GM20000 (cell line): ENCODE results near the gene HES5.

Experiments
- DNase-seq: peaks from one replicate; pipeline ENCODE4 v3.0.0; 2012; ENCODE audit warnings: low spot score
- TF ChIP-seq, protein P1 (sequence below): IDR thresholded peaks from 2 replicates; pipeline ENCODE4 v1.5.1; 2012; ENCODE audit warnings: mild to moderate bottlenecking, control low read depth; ENCODE audit errors: extremely low read depth, missing control alignments

HES5 gene

GRCh38 chr1:2558861-2559260, 28.8 kb upstream of the HES5 start:
- no peak for DNase-seq
- TF ChIP-seq, protein P1, sequence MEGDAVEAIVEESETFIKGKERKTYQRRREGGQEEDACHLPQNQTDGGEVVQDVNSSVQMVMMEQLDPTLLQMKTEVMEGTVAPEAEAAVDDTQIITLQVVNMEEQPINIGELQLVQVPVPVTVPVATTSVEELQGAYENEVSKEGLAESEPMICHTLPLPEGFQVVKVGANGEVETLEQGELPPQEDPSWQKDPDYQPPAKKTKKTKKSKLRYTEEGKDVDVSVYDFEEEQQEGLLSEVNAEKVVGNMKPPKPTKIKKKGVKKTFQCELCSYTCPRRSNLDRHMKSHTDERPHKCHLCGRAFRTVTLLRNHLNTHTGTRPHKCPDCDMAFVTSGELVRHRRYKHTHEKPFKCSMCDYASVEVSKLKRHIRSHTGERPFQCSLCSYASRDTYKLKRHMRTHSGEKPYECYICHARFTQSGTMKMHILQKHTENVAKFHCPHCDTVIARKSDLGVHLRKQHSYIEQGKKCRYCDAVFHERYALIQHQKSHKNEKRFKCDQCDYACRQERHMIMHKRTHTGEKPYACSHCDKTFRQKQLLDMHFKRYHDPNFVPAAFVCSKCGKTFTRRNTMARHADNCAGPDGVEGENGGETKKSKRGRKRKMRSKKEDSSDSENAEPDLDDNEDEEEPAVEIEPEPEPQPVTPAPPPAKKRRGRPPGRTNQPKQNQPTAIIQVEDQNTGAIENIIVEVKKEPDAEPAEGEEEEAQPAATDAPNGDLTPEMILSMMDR, result no peak

DNA sequence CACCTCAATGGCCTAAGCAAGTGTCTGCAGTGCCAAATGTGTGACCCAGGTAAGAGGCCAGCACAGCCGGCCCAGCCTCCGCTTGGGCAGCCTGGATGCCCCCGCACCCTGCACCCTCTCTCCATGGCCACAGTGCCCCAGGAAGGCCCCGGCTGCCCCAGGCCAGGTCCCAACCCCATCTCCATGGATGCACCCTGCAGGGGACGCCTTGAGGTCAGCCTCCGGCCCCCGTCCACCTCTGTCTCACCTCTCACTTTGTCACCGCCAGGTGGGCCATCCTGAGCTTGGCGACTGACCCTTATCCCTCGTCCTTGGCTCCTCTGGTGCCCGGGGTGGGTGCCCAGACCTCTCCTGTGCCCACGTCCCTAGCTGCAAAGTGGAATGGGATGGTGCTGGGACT, 28.4 kb upstream of the HES5 start:
- TF ChIP-seq, protein P1, result no peak
- no peak for DNase-seq

DNA sequence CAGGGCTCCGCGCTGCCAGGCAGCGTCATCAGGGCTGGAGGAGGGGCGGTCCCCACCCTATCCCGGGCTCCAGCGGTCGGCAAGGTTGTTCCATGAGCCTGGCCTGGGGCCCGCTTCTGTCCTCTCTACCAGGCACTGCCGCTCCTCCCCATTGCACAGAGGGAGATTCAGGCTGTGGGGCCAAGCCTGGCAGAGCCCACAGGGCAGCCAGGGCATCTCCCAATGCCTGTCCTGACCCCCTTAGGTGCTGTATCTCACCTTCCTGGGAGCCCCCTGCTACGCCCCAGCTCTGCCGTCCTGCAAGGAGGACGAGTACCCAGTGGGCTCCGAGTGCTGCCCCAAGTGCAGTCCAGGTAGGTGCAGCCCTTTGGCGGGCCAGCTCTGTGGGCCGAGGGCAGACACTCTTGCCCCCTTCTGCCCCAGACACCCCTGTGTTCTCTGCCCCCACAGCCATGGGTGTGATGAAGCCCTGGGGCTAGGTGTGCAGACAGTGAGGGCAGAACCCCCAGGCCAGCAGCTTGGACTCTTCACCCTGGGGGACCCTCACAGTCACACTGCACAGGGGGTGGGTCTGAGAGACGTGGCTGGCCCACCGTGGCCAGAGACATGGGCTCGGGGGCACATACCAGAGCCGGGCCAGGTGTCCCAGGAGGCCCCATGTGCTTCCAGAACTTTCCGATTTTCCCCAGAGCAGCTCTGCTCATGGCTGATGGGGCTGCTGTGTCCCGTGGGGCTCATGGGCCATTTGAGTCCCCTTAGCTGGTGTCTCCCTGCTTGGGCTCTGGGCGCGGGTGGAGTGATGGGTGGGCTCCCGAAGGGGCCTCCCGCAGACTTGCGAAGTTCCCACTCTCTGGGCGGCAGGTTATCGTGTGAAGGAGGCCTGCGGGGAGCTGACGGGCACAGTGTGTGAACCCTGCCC, 27.7 kb upstream of the HES5 start:
- TF ChIP-seq, protein P1, result no peak
- DNase-seq, result no peak

GRCh38 chr1:2556678-2557481, 26.8 kb upstream of the HES5 start:
- TF ChIP-seq, protein P1, result no peak

GRCh38 chr1:2556277-2556677, 26.2 kb upstream of the HES5 start, which contains the start of gene TNFRSF14:
TSS of gene TNFRSF14 (plus strand) at chr1:2556371. CDS start at chr1:2556665, 294 bp downstream.
- peak; percentile 87 for DNase-seq

More at GRCh38 chr1:2556678-2557481, 26.8 kb upstream of the HES5 start:
- peak; percentile 73 for DNase-seq

DNA sequence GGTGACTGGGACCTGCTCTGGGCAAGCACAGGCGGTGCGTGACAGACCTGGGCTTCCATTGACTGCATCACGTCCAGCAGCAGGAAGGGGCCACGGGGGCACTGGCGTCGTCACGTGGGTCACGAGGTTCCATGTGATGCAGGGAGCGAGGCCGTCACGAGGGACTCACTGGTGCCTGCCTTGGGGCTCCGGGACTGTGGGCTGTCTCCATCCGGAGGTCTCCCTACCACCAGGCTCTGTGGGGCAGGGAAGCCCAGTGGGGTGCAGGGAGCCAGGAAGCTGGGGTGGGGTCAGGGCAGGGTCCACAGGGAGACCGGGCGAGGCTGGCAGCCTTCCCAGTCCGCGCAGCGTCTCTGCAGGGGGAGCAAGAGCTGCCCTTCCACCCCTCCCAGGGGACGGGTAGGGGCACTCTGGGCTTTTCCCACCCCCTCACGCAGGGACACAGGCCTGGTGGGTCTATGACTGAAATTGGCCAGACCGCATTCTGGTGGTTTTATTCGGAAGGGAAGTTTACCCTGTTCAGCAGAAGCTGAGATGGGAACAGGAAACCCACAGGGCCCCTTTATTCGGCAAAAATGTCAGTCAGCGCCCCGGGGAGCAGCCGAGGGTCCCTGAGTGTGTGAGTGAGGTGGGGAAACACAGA, 25.7 kb upstream of the HES5 start:
- DNase-seq, result peak; percentile 76
- TF ChIP-seq, protein P1, result no peak

More at GRCh38 chr1:2556277-2556677, 26.2 kb upstream of the HES5 start, which contains the start of gene TNFRSF14:
- TF ChIP-seq, protein P1, result no peak
